ENCODE measurements around the gene TMEM72. TPM values are rescaled to one million over a fixed set of nuclear protein-coding genes. Genes with fewer than 3 reads are reported as not detected.
"Not testable (repeated sequence)": the region's sequence is repeated elsewhere in the genome, so short reads cannot be mapped to it uniquely, and the experiment has no call there.

TMEM72 gene
- 0.31 TPM for polyA plus RNA-seq
- long read RNA-seq, donor 1: 0 reads
- long read RNA-seq, donor 2: 0 reads
- long read RNA-seq, donor 3: 0 reads
- long read RNA-seq, donor 4: 0 reads
- long read RNA-seq, donor 5: 0 reads
- long read RNA-seq, donor 6: 0 reads
- long read RNA-seq, donor 7: 0 reads
- long read RNA-seq, donor 8: 0 reads
- long read RNA-seq, donor 9: 0 reads
- long read RNA-seq, donor 10: 0 reads
- long read RNA-seq, donor 11: 0 reads

GRCh38 chr10:44911081-44911540, at the start of gene TMEM72:
TSS of gene TMEM72 (plus strand) at chr10:44911337. CDS start at chr10:44911513, 176 bp downstream.
- Histone ChIP-seq H3K27ac (ENCODE audit: low read length) (peak within 1 kb of the TSS; percentile 44), H3K27me3 (ENCODE audit: control insufficient read depth, insufficient read depth, low read length) (no peaks in the 10 kb centered on the region), H3K4me1 (ENCODE audit: control insufficient read depth, insufficient read depth, low read length) (peaks cover 19% of the 10 kb centered on the region), H3K36me3 (ENCODE audit: control insufficient read depth, insufficient read depth, low read length) (no peaks in the 10 kb centered on the region), H3K4me3 (ENCODE audit: low read length) (no peak within 1 kb of the TSS), H3K9me3 (ENCODE audit: control insufficient read depth, low read depth, low read length) (no peaks in the 10 kb centered on the region)
- WGBS (ENCODE audit: insufficient coverage, low lambda C conversion rate): no CpG with 5 or more reads among the region's 12 CpGs
- DNase-seq: peak; percentile 54 to 84

- H3K4me3 ChIP-seq (ENCODE audit: low read length): no peak overlapping the region
These were observed 49.0 kb upstream of the TMEM72 start for GRCh38 chr10:44862006-44862751.

GRCh38 chr10:44862924-44863323, 48.2 kb upstream of the TMEM72 start:
- Histone ChIP-seq H3K27ac (ENCODE audit: low read length) (no peak overlapping the region), H3K4me1 (ENCODE audit: control insufficient read depth, insufficient read depth, low read length) (peaks cover 3% of the 10 kb centered on the region), H3K9me3 (ENCODE audit: control insufficient read depth, low read depth, low read length) (no peaks in the 10 kb centered on the region), H3K27me3 (ENCODE audit: control insufficient read depth, insufficient read depth, low read length) (peaks cover 25% of the 10 kb centered on the region), H3K36me3 (ENCODE audit: control insufficient read depth, insufficient read depth, low read length) (no peaks in the 10 kb centered on the region), H3K4me3 (ENCODE audit: low read length) (no peak overlapping the region)
- 60% methylated on average over 1 of the region's 4 CpGs for WGBS (ENCODE audit: insufficient coverage, low lambda C conversion rate)
- DNase-seq: no peak

More at GRCh38 chr10:44862006-44862751, 49.0 kb upstream of the TMEM72 start:
- Histone ChIP-seq H3K9me3 (ENCODE audit: control insufficient read depth, low read depth, low read length) (no peaks in the 10 kb centered on the region), H3K36me3 (ENCODE audit: control insufficient read depth, insufficient read depth, low read length) (no peaks in the 10 kb centered on the region), H3K27ac (ENCODE audit: low read length) (no peak overlapping the region), H3K27me3 (ENCODE audit: control insufficient read depth, insufficient read depth, low read length) (peaks cover 25% of the 10 kb centered on the region), H3K4me1 (ENCODE audit: control insufficient read depth, insufficient read depth, low read length) (peaks cover 3% of the 10 kb centered on the region)
- WGBS (ENCODE audit: insufficient coverage, low lambda C conversion rate): 100% methylated on average over 2 of the region's 12 CpGs
- no peak for DNase-seq

GRCh38 chr10:44863344-44864047, 47.6 kb upstream of the TMEM72 start:
- H3K9me3 ChIP-seq (ENCODE audit: control insufficient read depth, low read depth, low read length): no peaks in the 10 kb centered on the region
- no peak overlapping the region for H3K27ac ChIP-seq (ENCODE audit: low read length)
- H3K4me1 ChIP-seq (ENCODE audit: control insufficient read depth, insufficient read depth, low read length): peaks cover 3% of the 10 kb centered on the region
- no peak overlapping the region for H3K4me3 ChIP-seq (ENCODE audit: low read length)
- DNase-seq: no peak
- H3K36me3 ChIP-seq (ENCODE audit: control insufficient read depth, insufficient read depth, low read length): no peaks in the 10 kb centered on the region
- H3K27me3 ChIP-seq (ENCODE audit: control insufficient read depth, insufficient read depth, low read length): peaks cover 25% of the 10 kb centered on the region
- 78% methylated on average over 4 of the region's 15 CpGs for WGBS (ENCODE audit: insufficient coverage, low lambda C conversion rate)

GRCh38 chr10:44864051-44864450, 47.1 kb upstream of the TMEM72 start:
- peak overlapping the region; percentile 36 for H3K4me3 ChIP-seq (ENCODE audit: low read length)
- no peaks in the 10 kb centered on the region for H3K9me3 ChIP-seq (ENCODE audit: control insufficient read depth, low read depth, low read length)
- no CpG with 5 or more reads among the region's 17 CpGs for WGBS (ENCODE audit: insufficient coverage, low lambda C conversion rate)
- H3K27me3 ChIP-seq (ENCODE audit: control insufficient read depth, insufficient read depth, low read length): peaks cover 25% of the 10 kb centered on the region
- H3K36me3 ChIP-seq (ENCODE audit: control insufficient read depth, insufficient read depth, low read length): no peaks in the 10 kb centered on the region
- DNase-seq: peak in 1 of 2 donors; percentile 54
- H3K27ac ChIP-seq (ENCODE audit: low read length): no peak overlapping the region
- peaks cover 3% of the 10 kb centered on the region for H3K4me1 ChIP-seq (ENCODE audit: control insufficient read depth, insufficient read depth, low read length)

GRCh38 chr10:44864637-44865288, 46.4 kb upstream of the TMEM72 start:
- no peaks in the 10 kb centered on the region for H3K9me3 ChIP-seq (ENCODE audit: control insufficient read depth, low read depth, low read length)
- H3K27ac ChIP-seq (ENCODE audit: low read length): no peak overlapping the region
- peaks cover 3% of the 10 kb centered on the region for H3K4me1 ChIP-seq (ENCODE audit: control insufficient read depth, insufficient read depth, low read length)
- 0% methylated on average over 1 of the region's 42 CpGs for WGBS (ENCODE audit: insufficient coverage, low lambda C conversion rate)
- H3K4me3 ChIP-seq (ENCODE audit: low read length): peak overlapping the region; percentile 36
- peak; percentile 85 to 88 for DNase-seq
- H3K36me3 ChIP-seq (ENCODE audit: control insufficient read depth, insufficient read depth, low read length): no peaks in the 10 kb centered on the region
- H3K27me3 ChIP-seq (ENCODE audit: control insufficient read depth, insufficient read depth, low read length): peaks cover 25% of the 10 kb centered on the region

- H3K9me3 ChIP-seq (ENCODE audit: control insufficient read depth, low read depth, low read length): no peaks in the 10 kb centered on the region
- no peak for DNase-seq
- H3K27me3 ChIP-seq (ENCODE audit: control insufficient read depth, insufficient read depth, low read length): peaks cover 25% of the 10 kb centered on the region
- no CpG with 5 or more reads among the region's 16 CpGs for WGBS (ENCODE audit: insufficient coverage, low lambda C conversion rate)
- H3K4me1 ChIP-seq (ENCODE audit: control insufficient read depth, insufficient read depth, low read length): peaks cover 3% of the 10 kb centered on the region
- H3K36me3 ChIP-seq (ENCODE audit: control insufficient read depth, insufficient read depth, low read length): no peaks in the 10 kb centered on the region
- no peak overlapping the region for H3K27ac ChIP-seq (ENCODE audit: low read length)
- no peak overlapping the region for H3K4me3 ChIP-seq (ENCODE audit: low read length)
These were observed 45.9 kb upstream of the TMEM72 start for GRCh38 chr10:44865289-44865671.

- H3K4me1 ChIP-seq (ENCODE audit: control insufficient read depth, insufficient read depth, low read length); H3K36me3 ChIP-seq (ENCODE audit: control insufficient read depth, insufficient read depth, low read length); H3K4me3 ChIP-seq (ENCODE audit: low read length); H3K27ac ChIP-seq (ENCODE audit: low read length); DNase-seq; H3K9me3 ChIP-seq (ENCODE audit: control insufficient read depth, low read depth, low read length): not testable (repeated sequence)
- H3K27me3 ChIP-seq (ENCODE audit: control insufficient read depth, insufficient read depth, low read length): peaks cover 25% of the 10 kb centered on the region
- 96% methylated on average over 2 of the region's 2 CpGs for WGBS (ENCODE audit: insufficient coverage, low lambda C conversion rate)
These were observed 44.8 kb upstream of the TMEM72 start for GRCh38 chr10:44866367-44866766.

- no peaks in the 10 kb centered on the region for H3K36me3 ChIP-seq (ENCODE audit: control insufficient read depth, insufficient read depth, low read length)
- H3K27ac ChIP-seq (ENCODE audit: low read length): no peak overlapping the region
- H3K4me3 ChIP-seq (ENCODE audit: low read length): no peak overlapping the region
- no peaks in the 10 kb centered on the region for H3K4me1 ChIP-seq (ENCODE audit: control insufficient read depth, insufficient read depth, low read length)
- H3K9me3 ChIP-seq (ENCODE audit: control insufficient read depth, low read depth, low read length): no peaks in the 10 kb centered on the region
- 100% methylated on average over 3 of the region's 6 CpGs for WGBS (ENCODE audit: insufficient coverage, low lambda C conversion rate)
- peaks cover 10% of the 10 kb centered on the region for H3K27me3 ChIP-seq (ENCODE audit: control insufficient read depth, insufficient read depth, low read length)
- no peak for DNase-seq
These were observed 41.1 kb upstream of the TMEM72 start for GRCh38 chr10:44870031-44870430.

GRCh38 chr10:44873160-44873559, 38.0 kb upstream of the TMEM72 start:
- DNase-seq: no peak
- no CpG with 5 or more reads among the region's 6 CpGs for WGBS (ENCODE audit: insufficient coverage, low lambda C conversion rate)
- H3K4me3 ChIP-seq (ENCODE audit: low read length): no peak overlapping the region
- no peaks in the 10 kb centered on the region for H3K9me3 ChIP-seq (ENCODE audit: control insufficient read depth, low read depth, low read length)
- H3K4me1 ChIP-seq (ENCODE audit: control insufficient read depth, insufficient read depth, low read length): no peaks in the 10 kb centered on the region
- no peak overlapping the region for H3K27ac ChIP-seq (ENCODE audit: low read length)
- no peaks in the 10 kb centered on the region for H3K27me3 ChIP-seq (ENCODE audit: control insufficient read depth, insufficient read depth, low read length)
- H3K36me3 ChIP-seq (ENCODE audit: control insufficient read depth, insufficient read depth, low read length): no peaks in the 10 kb centered on the region
